ENCODE data around the gene FGF11. TPM values are rescaled to one million over a fixed set of nuclear protein-coding genes. Genes with fewer than 3 reads are reported as not detected.

FGF11 gene
- total RNA-seq, 6 experiments from 2014 or later: 0.10 to 0.31 (median 0.24) TPM; not detected in 3

GRCh38 chr17:7393613-7394451 is 45.5 kb upstream of the FGF11 start:
- peak overlapping the region; percentile 68; the same call in 1 of the 2 replicates for H3K27ac Mint-ChIP-seq
- H3K9me3 Mint-ChIP-seq: no peaks in the 10 kb centered on the region
- H3K27me3 Mint-ChIP-seq (ENCODE audit: insufficient read depth): peaks cover 2% of the 10 kb centered on the region; the same call in 1 of the 2 replicates
- no peak; the same call in 1 of the 2 replicates for TF ChIP-seq CTCF (IDR thresholded peaks at IDR 0.05)
- DNase-seq: no peak
- H3K36me3 Mint-ChIP-seq (ENCODE audit: low read depth): peaks cover 9% of the 10 kb centered on the region; the same call in 1 of the 2 replicates
- peaks cover 6% of the 10 kb centered on the region for H3K4me1 Mint-ChIP-seq (ENCODE audit: low read depth)
- H3K4me3 Mint-ChIP-seq: peak overlapping the region; percentile 95

- DNase-seq: peak; percentile 85
- peaks cover 2% of the 10 kb centered on the region; the same call in 1 of the 2 replicates for H3K27me3 Mint-ChIP-seq (ENCODE audit: insufficient read depth)
- no peaks in the 10 kb centered on the region for H3K9me3 Mint-ChIP-seq
- H3K36me3 Mint-ChIP-seq (ENCODE audit: low read depth): peaks cover 11% of the 10 kb centered on the region; the same call in 1 of the 2 replicates
- peak; percentile 57 for TF ChIP-seq CTCF (IDR thresholded peaks at IDR 0.05)
- H3K27ac Mint-ChIP-seq: peak within 1 kb of the TSS; percentile 85
- peaks cover 8% of the 10 kb centered on the region for H3K4me1 Mint-ChIP-seq (ENCODE audit: low read depth)
- H3K4me3 Mint-ChIP-seq: peak within 1 kb of the TSS; percentile 95
Observed at GRCh38 chr17:7394452-7395191, 44.7 kb upstream of the FGF11 start, which contains the start of gene PLSCR3. TSS of gene PLSCR3 (minus strand) at chr17:7394525. CDS start at chr17:7394110, 415 bp downstream.

- Mint-ChIP-seq H3K4me3 (no peak overlapping the region), H3K9me3 (no peaks in the 10 kb centered on the region), H3K27me3 (ENCODE audit: insufficient read depth) (peaks cover 2% of the 10 kb centered on the region; the same call in 1 of the 2 replicates), H3K27ac (no peak overlapping the region), H3K4me1 (ENCODE audit: low read depth) (peaks cover 14% of the 10 kb centered on the region), H3K36me3 (ENCODE audit: low read depth) (peaks cover 12% of the 10 kb centered on the region)
- DNase-seq: no peak
- TF ChIP-seq CTCF (IDR thresholded peaks at IDR 0.05): no peak; the same call in 1 of the 2 replicates
Observed at GRCh38 chr17:7396147-7396546, 43.2 kb upstream of the FGF11 start.

GRCh38 chr17:7398612-7399011 is 40.7 kb upstream of the FGF11 start:
- H3K4me3 Mint-ChIP-seq: no peak overlapping the region
- DNase-seq: no peak

More at GRCh38 chr17:7398612-7399011, 40.7 kb upstream of the FGF11 start:
- H3K9me3 Mint-ChIP-seq: no peaks in the 10 kb centered on the region
- H3K36me3 Mint-ChIP-seq (ENCODE audit: low read depth): peaks cover 14% of the 10 kb centered on the region
- TF ChIP-seq CTCF (IDR thresholded peaks at IDR 0.05): no peak
- no peak overlapping the region for H3K27ac Mint-ChIP-seq
- H3K4me1 Mint-ChIP-seq (ENCODE audit: low read depth): peaks cover 30% of the 10 kb centered on the region
- peaks cover 2% of the 10 kb centered on the region; the same call in 1 of the 2 replicates for H3K27me3 Mint-ChIP-seq (ENCODE audit: insufficient read depth)

All from HFFc6 (cell line).